ENCODE results near the gene MYLIP.

GRCh38 chr6:16171400-16171799, 42.5 kb downstream of the MYLIP start:
- TF ChIP-seq CTCF (conservative IDR thresholded peaks at IDR 0.05) (no peak), EZH2 (IDR thresholded peaks at IDR 0.05; ENCODE audit: low read depth) (no peak)
